Esophagus squamous epithelium (tissue), 4 donors: ENCODE measurements around the gene SBF1.

Source experiments
- CTCF ChIP-seq, 6 experiments: fragments of 450-650 bp in 4 of 6; fragments of 200-600 bp in 2 of 6; sonication (generic) in 2 of 6; IDR thresholded peaks; one replicate each; pipeline ENCODE4 v1.5.1; 2016 to 2019; ENCODE audit warnings: antibody characterized with exemption in 6 of 6, mild to moderate bottlenecking in 4 of 6, moderate library complexity in 4 of 6
- POLR2A ChIP-seq, 4 donors: fragments of 450-650 bp; IDR thresholded peaks; one replicate each; pipeline ENCODE4 v1.6.1; 2017; ENCODE audit warnings: antibody characterized with exemption in 4 of 4, mild to moderate bottlenecking in 4 of 4, moderate library complexity in 3 of 4

GRCh38 chr22:50518606-50519005 lies 43.8 kb upstream of the SBF1 start:
- TF ChIP-seq CTCF (IDR thresholded peaks at IDR 0.05), result no peak
- no peak for TF ChIP-seq POLR2A (IDR thresholded peaks at IDR 0.05)
